Natural killer cell (primary cell): ENCODE measurements around the gene ISG15. TPM values are rescaled to one million over a fixed set of nuclear protein-coding genes. Genes with fewer than 3 reads are reported as not detected.
"Not testable (repeated sequence)": the region's sequence is repeated elsewhere in the genome, so short reads cannot be mapped to it uniquely, and the experiment has no call there.

Experiments used
- ATAC-seq, 3 donors: fragments of 150-1000 bp in 2 of 3; fragments of 200-7000 bp in 1 of 3; cut with Tn5 transposase; 1 replicate in 1 of 3; 2 replicates in 2 of 3; pipeline ENCODE4 v1.10.0; 2021; ENCODE audit warnings: mild to moderate bottlenecking in 2 of 3, moderate library complexity in 2 of 3
- DNase-seq, 2 donors: peaks; one replicate each; pipeline versions ENCODE4 v3.0.0 to v3.0.0-alpha.2; 2013 to 2021; ENCODE audit warnings: mixed read lengths in 1 of 2
- H3K27ac ChIP-seq: one replicate; pipeline ENCODE4 v1.5.1; 2013; ENCODE audit warnings: mild to moderate bottlenecking, low read length
- H3K27me3 ChIP-seq: one replicate; pipeline ENCODE4 v1.6.1; 2013; ENCODE audit warnings: low read length; ENCODE audit not compliant: control insufficient read depth, insufficient read depth
- H3K36me3 ChIP-seq: one replicate; pipeline ENCODE4 v1.6.1; 2013; ENCODE audit warnings: low read length; ENCODE audit not compliant: control insufficient read depth, insufficient read depth
- H3K4me1 ChIP-seq: one replicate; pipeline ENCODE4 v1.6.1; 2013; ENCODE audit warnings: low read length; ENCODE audit not compliant: control insufficient read depth, insufficient read depth
- H3K4me3 ChIP-seq: one replicate; pipeline ENCODE4 v1.5.1; 2013; ENCODE audit warnings: low read length
- H3K9me3 ChIP-seq: one replicate; pipeline ENCODE4 v1.6.1; 2013; ENCODE audit warnings: low read length; ENCODE audit not compliant: control insufficient read depth, insufficient read depth
- H3K27ac Mint-ChIP-seq, 2 donors: one replicate each; pipeline ENCODE4 v1.8.0; 2022; ENCODE audit warnings: mild to moderate bottlenecking in 2 of 2, mixed read lengths in 2 of 2, moderate library complexity in 1 of 2
- H3K27me3 Mint-ChIP-seq, 2 donors: one replicate each; pipeline ENCODE4 v1.8.0; 2022; ENCODE audit warnings: low read depth in 2 of 2, mixed read lengths in 2 of 2
- H3K36me3 Mint-ChIP-seq: one replicate; pipeline ENCODE4 v1.8.0; 2022; ENCODE audit warnings: mixed read lengths
- H3K4me1 Mint-ChIP-seq, 2 donors: one replicate each; pipeline ENCODE4 v1.8.0; 2022; ENCODE audit warnings: mixed read lengths in 2 of 2
- H3K4me3 Mint-ChIP-seq: one replicate; pipeline ENCODE4 v1.8.0; 2022; ENCODE audit warnings: mild to moderate bottlenecking, moderate library complexity, mixed read lengths
- H3K9me3 Mint-ChIP-seq, 2 donors: one replicate each; pipeline ENCODE4 v1.8.0; 2022; ENCODE audit warnings: mixed read lengths in 2 of 2
- WGBS: methylation state at CpG from one replicate; pipeline ENCODE4 v1.1.7; 2013; ENCODE audit warnings: missing lambda C conversion rate; ENCODE audit not compliant: insufficient coverage; 5-methylcytosine and 5-hydroxymethylcytosine counted together
- intact Hi-C: fragments of 100-400 bp; cut with micrococcal nuclease; formaldehyde crosslinking; loops from one replicate; pipeline ENCODE4 v1.14.2; 2022
- total RNA-seq, 4 donors: library from RNA; stranded (reverse); fragments of 120-200 nt in 1 of 4; gene quantifications; one replicate each; pipeline versions ENCODE4 v1.2.3 to v1.2.4, GENCODE V29; 2013 to 2022
- TF ChIP-seq, protein P1 (sequence below): fragments of 200-600 bp; IDR thresholded peaks from one replicate; pipeline ENCODE4 v1.8.0; 2022; ENCODE audit warnings: antibody characterized with exemption

The ISG15 gene
- total RNA-seq, 3 donors from 2014 or later (not counting 1 experiment from before 2014, with no cell fraction given): 17.0 to 56.9 (median 50.2) TPM

DNA sequence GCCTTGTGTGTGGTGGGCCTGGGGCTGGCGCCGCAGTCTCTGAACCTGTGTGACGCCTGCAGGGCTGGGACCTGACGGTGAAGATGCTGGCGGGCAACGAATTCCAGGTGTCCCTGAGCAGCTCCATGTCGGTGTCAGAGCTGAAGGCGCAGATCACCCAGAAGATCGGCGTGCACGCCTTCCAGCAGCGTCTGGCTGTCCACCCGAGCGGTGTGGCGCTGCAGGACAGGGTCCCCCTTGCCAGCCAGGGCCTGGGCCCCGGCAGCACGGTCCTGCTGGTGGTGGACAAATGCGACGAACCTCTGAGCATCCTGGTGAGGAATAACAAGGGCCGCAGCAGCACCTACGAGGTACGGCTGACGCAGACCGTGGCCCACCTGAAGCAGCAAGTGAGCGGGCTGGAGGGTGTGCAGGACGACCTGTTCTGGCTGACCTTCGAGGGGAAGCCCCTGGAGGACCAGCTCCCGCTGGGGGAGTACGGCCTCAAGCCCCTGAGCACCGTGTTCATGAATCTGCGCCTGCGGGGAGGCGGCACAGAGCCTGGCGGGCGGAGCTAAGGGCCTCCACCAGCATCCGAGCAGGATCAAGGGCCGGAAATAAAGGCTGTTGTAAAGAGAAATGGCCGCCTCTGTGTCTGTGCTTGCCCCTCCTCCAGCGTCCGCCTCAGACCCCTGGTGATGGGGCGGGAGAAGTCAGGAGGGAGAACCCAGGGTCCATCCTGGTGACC, 788 bp downstream of the ISG15 start:
- intact Hi-C loops: no loop called here
- Histone ChIP-seq H3K27me3 (no peaks in the 10 kb centered on the region), H3K27ac (peak overlapping the region; percentile 93), H3K4me3 (peak overlapping the region; percentile 98), H3K9me3 (no peaks in the 10 kb centered on the region), H3K4me1 (peaks cover 49% of the 10 kb centered on the region), H3K36me3 (no peaks in the 10 kb centered on the region)
- peaks cover 21 to 22% of the 10 kb centered on the region in 2 donors for H3K4me1 Mint-ChIP-seq
- peak overlapping the region; percentile 96 for H3K4me3 Mint-ChIP-seq
- WGBS: 77% methylated on average over 41 of the region's 41 CpGs
- ATAC-seq: peak in 1 of 3 donors; percentile 16
- H3K27ac Mint-ChIP-seq: peak overlapping the region; percentile 98 to 99
- DNase-seq: peak in 1 of 2 donors; percentile 62
- no peaks in the 10 kb centered on the region for H3K9me3 Mint-ChIP-seq
- no peaks in the 10 kb centered on the region for H3K36me3 Mint-ChIP-seq
- no peaks in the 10 kb centered on the region for H3K27me3 Mint-ChIP-seq
- TF ChIP-seq, protein P1, sequence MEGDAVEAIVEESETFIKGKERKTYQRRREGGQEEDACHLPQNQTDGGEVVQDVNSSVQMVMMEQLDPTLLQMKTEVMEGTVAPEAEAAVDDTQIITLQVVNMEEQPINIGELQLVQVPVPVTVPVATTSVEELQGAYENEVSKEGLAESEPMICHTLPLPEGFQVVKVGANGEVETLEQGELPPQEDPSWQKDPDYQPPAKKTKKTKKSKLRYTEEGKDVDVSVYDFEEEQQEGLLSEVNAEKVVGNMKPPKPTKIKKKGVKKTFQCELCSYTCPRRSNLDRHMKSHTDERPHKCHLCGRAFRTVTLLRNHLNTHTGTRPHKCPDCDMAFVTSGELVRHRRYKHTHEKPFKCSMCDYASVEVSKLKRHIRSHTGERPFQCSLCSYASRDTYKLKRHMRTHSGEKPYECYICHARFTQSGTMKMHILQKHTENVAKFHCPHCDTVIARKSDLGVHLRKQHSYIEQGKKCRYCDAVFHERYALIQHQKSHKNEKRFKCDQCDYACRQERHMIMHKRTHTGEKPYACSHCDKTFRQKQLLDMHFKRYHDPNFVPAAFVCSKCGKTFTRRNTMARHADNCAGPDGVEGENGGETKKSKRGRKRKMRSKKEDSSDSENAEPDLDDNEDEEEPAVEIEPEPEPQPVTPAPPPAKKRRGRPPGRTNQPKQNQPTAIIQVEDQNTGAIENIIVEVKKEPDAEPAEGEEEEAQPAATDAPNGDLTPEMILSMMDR: no peak

DNA sequence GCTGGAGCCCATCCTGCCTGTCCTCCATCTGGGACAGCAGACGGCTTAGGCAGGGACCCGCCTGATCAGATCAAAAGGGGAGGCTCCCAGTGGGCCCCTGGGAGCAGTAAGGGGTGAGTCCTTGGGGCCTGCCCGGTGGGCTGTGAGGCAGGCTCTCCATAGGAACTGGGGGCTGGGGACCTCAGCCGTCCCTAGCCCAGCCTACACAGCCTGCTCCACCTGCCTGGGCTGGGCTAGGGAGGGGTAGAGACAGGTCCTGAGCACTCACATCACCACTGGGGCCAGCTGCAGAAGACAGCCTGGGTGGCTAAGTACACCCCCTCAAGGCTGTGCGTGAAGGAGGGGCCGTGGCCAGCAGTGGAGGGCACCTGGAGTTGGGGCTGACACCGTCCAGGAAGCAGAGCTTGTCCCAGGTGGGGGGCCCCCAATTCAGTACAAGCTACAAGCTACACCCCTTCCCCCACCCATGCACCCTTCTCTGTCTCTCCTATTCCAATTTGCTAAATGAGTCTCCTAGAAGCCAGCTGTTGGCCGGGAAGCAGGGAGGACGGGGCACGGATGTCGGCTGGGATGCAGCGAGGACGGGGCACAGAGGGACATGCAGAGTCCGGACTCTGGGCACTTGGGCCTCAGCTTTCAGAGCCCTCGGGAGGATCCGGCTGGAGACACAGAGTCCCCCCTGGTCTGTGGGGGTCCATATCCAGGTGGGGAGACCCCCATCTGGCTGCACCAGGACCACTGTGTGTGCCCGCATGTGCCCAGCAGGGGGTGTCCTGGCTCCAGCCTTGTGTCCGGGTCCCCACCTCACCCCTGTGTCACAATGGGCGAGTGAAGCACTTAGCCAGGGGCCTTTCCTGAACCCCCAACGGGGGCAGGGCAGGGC, 1.7 kb downstream of the ISG15 start:
- Mint-ChIP-seq H3K36me3 (no peaks in the 10 kb centered on the region), H3K9me3 (no peaks in the 10 kb centered on the region), H3K27ac (peak overlapping the region; percentile 98 to 99), H3K4me1 (peaks cover 18 to 19% of the 10 kb centered on the region in 2 donors), H3K4me3 (peak overlapping the region; percentile 96), H3K27me3 (no peaks in the 10 kb centered on the region)
- peak in 1 of 2 donors; percentile 39 for DNase-seq
- Histone ChIP-seq H3K27ac (no peak overlapping the region), H3K27me3 (no peaks in the 10 kb centered on the region), H3K36me3 (no peaks in the 10 kb centered on the region), H3K4me3 (no peak overlapping the region), H3K4me1 (peaks cover 41% of the 10 kb centered on the region), H3K9me3 (no peaks in the 10 kb centered on the region)
- WGBS: 84% methylated on average over 20 of the region's 20 CpGs
- ATAC-seq: no peak
- intact Hi-C loops: no loop called here
- TF ChIP-seq, protein P1: no peak

DNA sequence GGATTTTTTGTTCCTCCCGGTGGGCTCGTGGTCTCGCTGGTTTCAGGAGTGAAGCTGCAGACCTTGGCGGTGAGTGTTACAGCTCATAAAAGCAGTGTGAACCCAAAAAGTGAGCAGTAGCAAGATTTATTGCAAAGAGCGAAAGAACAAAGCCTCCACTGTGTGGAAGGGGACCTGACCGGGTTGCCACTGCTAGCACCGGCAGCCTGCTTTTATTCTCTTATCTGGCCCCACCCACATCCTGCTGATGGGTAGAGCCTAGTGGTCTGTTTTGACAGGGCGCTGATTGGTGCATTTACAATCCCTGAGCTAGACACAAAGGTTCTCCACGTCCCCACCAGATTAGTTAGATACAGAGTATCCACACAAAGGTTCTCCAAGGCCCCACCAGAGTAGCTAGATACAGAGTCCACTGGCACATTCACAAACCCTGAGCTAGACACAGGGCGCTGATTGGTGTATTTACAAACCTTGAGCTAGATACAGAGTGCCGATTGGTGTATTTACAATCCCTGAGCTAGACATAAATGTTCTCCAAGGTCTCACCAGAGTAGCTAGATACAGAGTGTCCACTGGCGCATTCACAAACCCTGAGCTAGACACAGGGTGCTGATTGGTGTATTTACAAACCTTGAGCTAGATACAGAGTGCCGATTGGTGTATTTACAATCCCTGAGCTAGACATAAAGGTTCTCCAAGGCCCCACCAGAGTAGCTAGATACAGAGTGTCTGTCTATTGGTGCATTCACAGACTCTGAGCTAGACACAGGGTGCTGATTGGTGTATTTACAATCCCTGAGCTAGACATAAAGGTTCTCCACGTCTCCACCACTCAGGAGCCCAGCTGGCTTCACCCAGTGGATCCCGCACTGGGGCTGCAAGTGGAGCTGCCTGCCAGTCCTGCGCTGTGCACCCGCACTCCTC, 4.4 kb downstream of the ISG15 start:
- H3K4me3 ChIP-seq, DNase-seq, H3K9me3 ChIP-seq, intact Hi-C loops, H3K9me3 Mint-ChIP-seq, H3K27ac ChIP-seq, H3K36me3 ChIP-seq, H3K36me3 Mint-ChIP-seq, ATAC-seq, H3K27me3 Mint-ChIP-seq: not testable (repeated sequence)
- H3K27ac Mint-ChIP-seq: peak overlapping the region in 1 of 2 donors; percentile 68
- 80% methylated on average over 13 of the region's 17 CpGs for WGBS
- Histone ChIP-seq H3K27me3 (peaks cover 11% of the 10 kb centered on the region), H3K4me1 (peaks cover 43% of the 10 kb centered on the region)
- H3K4me1 Mint-ChIP-seq: peaks cover 18 to 25% of the 10 kb centered on the region in 2 donors
- peak overlapping the region; percentile 43 for H3K4me3 Mint-ChIP-seq

DNA sequence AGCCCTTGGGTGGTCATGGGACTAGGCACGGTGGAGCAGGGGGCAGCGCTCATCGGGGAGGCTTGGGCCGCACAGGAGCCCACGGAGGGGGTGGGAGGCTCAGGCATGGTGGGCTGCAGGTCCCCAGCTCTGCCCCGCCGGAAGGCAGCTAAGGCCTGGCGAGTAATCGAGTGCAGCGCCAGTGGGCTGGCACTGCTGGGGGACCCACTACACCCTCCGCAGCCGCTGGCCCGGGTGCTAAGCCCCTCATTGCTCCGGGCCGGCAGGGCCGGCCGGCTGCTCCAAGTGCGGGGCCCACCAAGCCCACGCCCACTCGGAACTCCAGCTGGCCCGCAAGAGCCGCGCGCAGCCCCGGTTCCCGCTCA, 5.0 kb downstream of the ISG15 start:
- DNase-seq, H3K4me3 ChIP-seq, ATAC-seq, intact Hi-C loops, H3K36me3 Mint-ChIP-seq, H3K27ac Mint-ChIP-seq, H3K36me3 ChIP-seq, H3K27ac ChIP-seq, H3K4me3 Mint-ChIP-seq, H3K27me3 Mint-ChIP-seq, H3K9me3 ChIP-seq, H3K9me3 Mint-ChIP-seq: not testable (repeated sequence)
- 96% methylated on average over 26 of the region's 26 CpGs for WGBS
- peaks cover 14 to 26% of the 10 kb centered on the region in 2 donors for H3K4me1 Mint-ChIP-seq
- H3K4me1 ChIP-seq: peaks cover 43% of the 10 kb centered on the region
- peaks cover 11% of the 10 kb centered on the region for H3K27me3 ChIP-seq
